ENCODE measurements around the gene CDC42EP1.
A peak's percentile ranks its signal among the peaks of the same experiment; 100 is the strongest.
"Not testable (repeated sequence)": the region's sequence is repeated elsewhere in the genome, so short reads cannot be mapped to it uniquely, and the experiment has no call there.

CDC42EP1 gene

GRCh38 chr22:37534445-37534844 is 25.8 kb upstream of the CDC42EP1 start:
- DNase-seq: no peak

- DNase-seq: no peak
Observed at GRCh38 chr22:37535159-37535558, 25.1 kb upstream of the CDC42EP1 start.

GRCh38 chr22:37538590-37539357 is 21.5 kb upstream of the CDC42EP1 start:
- peak; percentile 88 for DNase-seq

DNA sequence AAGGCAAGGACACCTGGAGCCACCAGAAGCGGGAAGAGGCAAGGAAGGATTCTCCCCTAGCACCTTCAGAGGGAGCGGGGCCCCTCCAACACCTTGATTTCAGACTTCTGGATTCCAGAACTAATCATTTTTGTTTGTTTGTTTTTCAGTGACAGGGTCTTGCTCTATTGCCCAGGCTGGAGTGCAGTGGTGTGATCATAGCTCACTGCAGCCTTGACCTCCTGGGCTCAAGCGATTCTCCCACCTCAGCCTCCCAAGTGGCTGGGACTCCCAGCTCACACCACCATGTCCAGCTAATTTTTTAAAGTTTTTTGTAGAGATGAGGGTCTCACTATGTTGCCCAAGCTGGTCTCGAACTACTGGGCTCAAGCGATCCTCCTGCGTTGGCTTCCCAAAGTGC is 20.5 kb upstream of the CDC42EP1 start:
- not testable (repeated sequence) for DNase-seq

DNA sequence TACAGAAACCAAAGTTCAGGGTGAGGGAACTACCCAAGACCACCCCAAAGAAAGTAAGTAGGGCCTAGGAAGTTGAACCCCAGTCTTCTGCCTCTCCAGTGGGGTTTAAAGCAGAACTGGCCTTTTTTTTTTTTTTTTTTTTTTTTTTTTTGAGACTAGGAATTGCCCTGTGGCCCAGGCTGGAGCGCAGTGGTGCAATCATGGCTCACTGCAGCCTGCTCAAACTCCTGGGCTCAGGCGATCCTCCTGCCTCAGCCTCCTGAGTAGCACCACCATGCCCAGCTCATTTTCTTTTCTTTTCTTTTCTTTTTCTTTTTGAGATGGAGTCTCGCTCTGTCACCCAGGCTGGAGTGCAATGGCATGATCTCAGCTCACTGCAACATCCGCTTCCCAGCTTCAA is 17.9 kb upstream of the CDC42EP1 start:
- not testable (repeated sequence) for DNase-seq

- DNase-seq: no peak
Observed at GRCh38 chr22:37542959-37543358, 17.3 kb upstream of the CDC42EP1 start.

- DNase-seq: peak; percentile 42
Observed at GRCh38 chr22:37544955-37545702, 15.2 kb upstream of the CDC42EP1 start.

DNA sequence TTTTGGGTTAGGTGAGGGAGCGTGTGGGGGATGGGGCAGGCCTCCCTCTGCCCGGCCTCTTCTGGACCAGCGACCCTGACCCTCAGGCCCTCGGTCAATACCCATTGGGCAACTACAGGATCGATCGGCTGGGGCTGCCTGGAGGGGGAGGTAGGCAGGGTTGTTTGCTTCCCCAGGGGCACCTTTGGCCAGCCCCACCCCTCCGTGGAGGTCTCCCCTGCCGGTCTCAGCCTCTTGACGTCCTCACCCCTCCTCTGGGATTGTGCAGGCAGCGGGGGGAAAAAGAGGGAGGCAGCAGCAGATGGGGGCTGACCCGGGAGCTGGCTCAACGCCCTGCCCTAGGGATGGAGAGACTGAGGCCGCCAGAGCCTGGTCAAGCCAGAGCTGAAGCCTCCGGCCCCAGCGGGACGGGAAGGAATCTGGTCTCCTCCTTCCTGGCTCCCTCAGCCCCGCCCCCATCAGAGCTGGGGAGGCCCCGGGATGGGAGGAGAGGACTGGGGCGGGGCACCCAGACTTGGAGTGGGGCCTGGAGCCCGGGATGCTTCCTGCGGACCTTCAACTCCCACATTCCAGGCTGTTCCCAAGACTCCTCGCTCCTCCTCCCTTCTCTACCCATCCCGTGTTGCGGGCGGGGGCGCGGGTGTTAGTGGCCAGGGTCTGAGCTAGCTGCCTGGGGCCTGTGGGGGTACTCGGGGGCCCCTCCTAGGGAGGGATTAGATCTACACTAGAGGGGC is 14.4 kb upstream of the CDC42EP1 start:
- DNase-seq: no peak

DNA sequence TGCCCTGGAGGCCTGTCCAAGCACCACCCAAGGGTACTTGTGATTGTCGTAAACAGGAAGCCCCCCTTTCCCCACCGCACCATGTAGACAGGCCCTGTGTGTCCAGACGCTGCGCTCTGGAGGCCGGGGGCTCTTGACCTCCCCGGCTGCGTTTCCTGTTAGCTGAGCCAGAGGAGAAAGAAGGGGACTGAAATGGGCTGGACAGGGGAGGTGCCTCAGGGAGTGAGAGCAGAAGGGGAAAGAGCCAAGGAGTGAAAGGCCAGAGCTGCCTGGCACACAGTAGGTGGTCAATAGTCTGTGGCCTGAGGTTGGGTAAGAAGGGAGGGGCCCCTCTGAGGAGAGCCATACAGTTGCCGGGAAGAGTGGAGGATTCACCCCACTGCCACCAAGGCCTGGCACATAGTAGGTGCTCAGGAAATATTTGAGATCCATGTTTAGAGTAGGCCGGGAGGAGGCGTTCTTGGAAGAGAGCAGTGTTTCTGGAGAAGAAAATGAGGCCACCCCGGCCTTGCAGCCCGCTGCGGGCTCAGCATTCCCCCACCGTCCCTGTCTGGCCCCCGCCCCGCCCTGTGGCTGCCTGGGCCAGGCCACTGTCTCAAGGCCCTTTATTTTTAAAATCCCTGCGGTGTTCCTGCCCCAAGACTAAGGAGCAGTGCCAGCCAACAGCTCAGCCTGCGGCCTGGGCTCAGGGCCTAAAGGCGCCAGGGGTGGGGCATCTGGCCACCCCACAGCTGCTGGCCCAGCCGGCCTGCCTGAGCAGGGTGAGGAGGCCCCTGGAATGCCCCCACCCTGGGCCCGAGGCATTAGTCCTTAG is 13.6 kb upstream of the CDC42EP1 start:
- no peak for DNase-seq

- no peak for DNase-seq
Observed at GRCh38 chr22:37547251-37547741, 13.0 kb upstream of the CDC42EP1 start.

DNA sequence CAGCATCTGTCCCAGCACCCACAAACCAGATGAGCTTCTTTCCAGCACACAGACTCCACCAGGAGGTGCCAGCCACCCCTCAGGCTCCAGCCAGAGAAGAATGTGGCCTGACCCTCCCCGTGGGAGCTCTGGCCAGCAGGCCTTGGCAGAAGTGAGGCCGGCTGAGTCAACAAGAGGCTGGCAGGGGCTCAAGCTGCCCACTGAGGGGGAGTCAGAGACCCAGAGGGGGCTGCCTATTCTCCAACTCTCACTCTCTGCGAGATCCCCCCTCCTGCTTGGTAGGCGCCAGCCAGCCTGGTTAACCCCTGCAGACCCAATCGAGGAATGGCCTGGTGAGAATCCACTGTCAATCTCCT is 10.6 kb upstream of the CDC42EP1 start:
- no peak for DNase-seq

DNA sequence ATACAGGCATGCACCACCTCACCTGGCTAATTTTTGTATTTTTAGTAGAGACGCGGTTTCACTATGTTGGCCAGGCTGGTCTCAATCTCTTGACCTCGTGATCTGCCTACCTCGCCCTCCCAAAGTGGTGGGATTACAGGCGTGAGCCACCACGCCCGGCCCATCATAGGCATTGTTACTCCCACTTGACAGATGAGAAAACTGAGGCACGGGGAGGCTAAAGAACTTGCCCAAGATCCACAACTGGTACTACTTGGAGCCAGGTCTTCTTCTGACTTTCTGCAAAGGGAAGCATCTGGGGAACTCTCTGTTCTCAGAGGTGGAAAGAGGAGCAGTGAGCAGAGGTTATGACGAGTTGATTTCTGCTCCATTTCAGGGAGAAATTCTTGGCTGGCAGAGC is 9.4 kb upstream of the CDC42EP1 start:
- not testable (repeated sequence) for DNase-seq

GRCh38 chr22:37551981-37552380 is 8.3 kb upstream of the CDC42EP1 start:
- DNase-seq: no peak

DNA sequence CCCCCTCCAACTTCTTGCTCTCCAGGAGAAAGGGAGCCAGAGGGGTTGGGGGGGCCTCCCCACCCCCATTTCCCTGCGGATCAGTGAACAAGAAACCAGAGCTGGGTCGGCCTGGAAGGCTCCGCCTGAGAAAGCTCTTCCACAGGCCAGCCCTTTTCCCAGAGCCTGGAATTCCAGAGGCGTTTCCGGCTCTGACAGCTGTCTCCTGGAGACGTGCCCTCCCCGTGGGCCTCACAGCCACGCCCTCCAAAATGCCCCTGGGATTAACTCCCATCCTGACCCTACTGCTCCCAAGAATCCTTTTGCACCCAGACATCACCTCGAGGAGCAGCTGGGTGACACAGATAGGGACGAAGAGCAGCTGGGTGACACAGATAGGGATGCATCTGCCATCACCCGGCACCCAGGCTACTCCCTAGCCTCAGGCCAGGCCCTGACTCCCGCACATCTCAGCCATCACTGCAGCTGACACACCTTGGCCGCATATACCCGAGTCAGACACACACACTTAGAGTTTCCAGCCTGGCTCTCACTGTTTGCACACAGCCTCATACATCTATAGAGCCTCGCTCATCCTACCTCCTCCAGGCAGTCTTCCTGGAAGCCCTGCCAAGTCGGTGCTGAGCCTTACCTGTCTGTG is 7.6 kb upstream of the CDC42EP1 start:
- DNase-seq: no peak

GRCh38 chr22:37553725-37554124 is 6.6 kb upstream of the CDC42EP1 start:
- DNase-seq: no peak

GRCh38 chr22:37555029-37555428 is 5.3 kb upstream of the CDC42EP1 start:
- DNase-seq: no peak

DNA sequence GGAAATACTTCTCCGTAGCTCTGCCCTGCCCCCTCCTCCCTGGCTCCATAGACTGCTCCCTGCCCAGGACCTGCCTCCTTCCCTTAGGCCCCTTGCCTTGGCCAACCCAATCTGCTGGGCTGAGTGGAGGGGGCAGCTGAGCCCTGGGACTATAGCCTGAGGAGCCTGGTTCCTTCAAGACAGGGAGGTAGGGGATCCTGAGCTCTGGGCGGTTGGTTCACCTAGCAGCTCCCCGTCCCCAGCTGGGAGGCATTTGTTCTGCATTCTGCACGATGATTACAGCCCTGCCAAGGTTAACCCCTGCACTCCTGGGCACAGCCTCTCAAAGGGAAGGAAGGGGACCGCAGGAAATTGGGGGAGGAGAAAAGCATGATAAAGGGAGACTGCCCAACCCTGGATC is 3.6 kb upstream of the CDC42EP1 start:
- DNase-seq: no peak

- DNase-seq: no peak
Observed at GRCh38 chr22:37557321-37558001, 2.8 kb upstream of the CDC42EP1 start.

GRCh38 chr22:37558815-37559214 is 1.5 kb upstream of the CDC42EP1 start:
- DNase-seq: no peak

GRCh38 chr22:37559521-37559900 is 769 bp upstream of the CDC42EP1 start:
- DNase-seq: no peak

GRCh38 chr22:37560608-37561211 is 430 bp downstream of the CDC42EP1 start:
- no peak for DNase-seq
